Vagina (tissue), 2 donors: ENCODE results near the gene PGAM5.

Experiments
- CTCF ChIP-seq, 3 experiments: fragments of 450-650 bp in 2 of 3; fragments of 200-600 bp in 1 of 3; sonication (generic) in 1 of 3; IDR thresholded peaks; one replicate each; pipeline ENCODE4 v1.5.1; 2017 to 2019; ENCODE audit warnings: antibody characterized with exemption in 3 of 3, mild to moderate bottlenecking in 2 of 3, moderate library complexity in 2 of 3
- POLR2A ChIP-seq, 2 donors: fragments of 450-650 bp; IDR thresholded peaks; one replicate each; pipeline ENCODE4 v1.6.1; 2017; ENCODE audit warnings: antibody characterized with exemption in 2 of 2, mild to moderate bottlenecking in 2 of 2, moderate library complexity in 2 of 2
- POLR2AphosphoS5 ChIP-seq, 2 donors: sonication (generic); formaldehyde crosslinking; IDR thresholded peaks; one replicate each; pipeline ENCODE4 v1.9.0; 2017; ENCODE audit warnings: antibody characterized with exemption in 2 of 2, mild to moderate bottlenecking in 2 of 2, low read depth in 1 of 2; ENCODE audit not compliant: insufficient read depth in 1 of 2

- no peak for TF ChIP-seq POLR2A (IDR thresholded peaks at IDR 0.05)
- no peak for TF ChIP-seq CTCF (IDR thresholded peaks at IDR 0.05)
- no peak for TF ChIP-seq POLR2AphosphoS5 (IDR thresholded peaks at IDR 0.05; ENCODE audit: insufficient read depth in 1 of 2, low read depth in 1 of 2)
These were observed 20.9 kb downstream of the PGAM5 start for GRCh38 chr12:132731574-132731973.
